K562 (cell line): Measurements from ENCODE around the gene ADGRA1. TPM values are rescaled to one million over a fixed set of nuclear protein-coding genes. Genes with fewer than 3 reads are reported as not detected.

Experiments used
- ATAC-seq: fragments of 200-7000 bp; cut with Tn5 transposase; 3 replicates; pipeline ENCODE4 v1.9.1; 2020; ENCODE audit warnings: moderate library complexity
- BruUV-seq: library from RNA; stranded (reverse); fragments of 400-500 nt; replicated peaks from 2 replicates; lab custom pipeline; 2021; lab: Mats Ljungman, UMichigan
- CTCF ChIA-PET: fragments of 300-600 bp; formaldehyde crosslinking; extraction: SDS; loops from one replicate; lab custom pipeline; 2021; ENCODE audit warnings: low intra/inter-chr PET ratio; lab: Yijun Ruan, JAX
- POLR2A ChIA-PET: fragments of 300-600, 350-650 bp; sonication (Branson Sonifier 250); formaldehyde crosslinking; extraction: SDS; loops from one replicate; lab custom pipeline; 2021; ENCODE audit warnings: antibody characterized with exemption, inconsistent platforms; lab: Yijun Ruan, JAX
- DNase-seq, 4 experiments: peaks; one replicate each; pipeline versions ENCODE4 v3.0.0 to v3.0.0-alpha.2; 2011 to 2018; ENCODE audit warnings: low spot score in 3 of 4, mixed read lengths in 3 of 4; ENCODE audit errors: extremely low read depth in 1 of 4
- FAIRE-seq: peaks from 2 replicates; lab custom pipeline; 2011; peaks lifted over from hg19 to GRCh38; lab: Jason Lieb, UNC
- H2AFZ ChIP-seq: 2 replicates; pipeline ENCODE4 v1.6.0; 2011; ENCODE audit warnings: low read depth, low read length, control low read depth, inconsistent platforms
- H3K27ac ChIP-seq: fragments of 200-600 bp; 3 replicates; pipeline ENCODE4 v1.8.0; 2011; ENCODE audit warnings: low read depth, mild to moderate bottlenecking, control low read depth, inconsistent platforms, low read length, moderate library complexity, mixed read lengths; ENCODE audit errors: extremely low read depth
- H3K27me3 ChIP-seq, 2 experiments: fragments of 300-600 bp in 1 of 2; 2 replicates in 1 of 2; 3 replicates in 1 of 2; pipeline versions ENCODE4 v1.6.0 to v1.8.0; 2011; ENCODE audit warnings: inconsistent platforms in 2 of 2, low read length in 2 of 2, mild to moderate bottlenecking in 1 of 2, mixed read lengths in 1 of 2, moderate library complexity in 1 of 2; ENCODE audit not compliant: control insufficient read depth in 2 of 2, insufficient read depth in 2 of 2
- H3K36me3 ChIP-seq: fragments of 300-600 bp; 3 replicates; pipeline ENCODE4 v1.8.0; 2011; ENCODE audit warnings: mild to moderate bottlenecking, low read length, inconsistent platforms; ENCODE audit not compliant: control insufficient read depth, insufficient read depth
- H3K4me1 ChIP-seq, 2 experiments: fragments of 200-600 bp in 1 of 2; replicated peaks in 1 of 2; 2 replicates in 1 of 2; 3 replicates in 1 of 2; pipeline versions ENCODE4 v1.5.1 to v1.8.0; 2011; ENCODE audit warnings: inconsistent platforms in 2 of 2, low read length in 2 of 2, mild to moderate bottlenecking in 1 of 2, mixed read lengths in 1 of 2, moderate library complexity in 1 of 2; ENCODE audit not compliant: control insufficient read depth in 2 of 2, insufficient read depth in 2 of 2
- H3K4me2 ChIP-seq: 2 replicates; pipeline ENCODE4 v1.6.1; 2011; ENCODE audit warnings: low read length, control low read depth, inconsistent platforms, mixed read lengths; ENCODE audit not compliant: insufficient read depth
- H3K4me3 ChIP-seq: fragments of 200-600 bp; sonication (generic), shearing (Covaris generic); 2 replicates; pipeline ENCODE4 v1.5.1; 2016; ENCODE audit warnings: control low read depth, inconsistent platforms
- H3K79me2 ChIP-seq: fragments of 200-600 bp; 3 replicates; pipeline ENCODE4 v1.8.0; 2011; ENCODE audit warnings: low read length, inconsistent platforms; ENCODE audit not compliant: control insufficient read depth, insufficient read depth
- H3K9ac ChIP-seq, 2 experiments: 2 replicates each; pipeline versions ENCODE4 v1.6.0 to v1.6.1; 2011; ENCODE audit warnings: low read depth in 2 of 2, low read length in 2 of 2, control low read depth in 1 of 2, inconsistent platforms in 1 of 2, mild to moderate bottlenecking in 1 of 2, mixed read lengths in 1 of 2; ENCODE audit not compliant: insufficient read depth in 1 of 2
- H3K9me1 ChIP-seq: one replicate; pipeline ENCODE4 v1.6.0; 2011; ENCODE audit warnings: inconsistent platforms, mild to moderate bottlenecking, low read length, moderate library complexity; ENCODE audit not compliant: control insufficient read depth, insufficient read depth
- H3K9me3 ChIP-seq: replicated peaks from 2 replicates; pipeline ENCODE4 v1.5.1; 2011; ENCODE audit warnings: low read depth, low read length, inconsistent platforms; ENCODE audit not compliant: control insufficient read depth, insufficient read depth
- H4K20me1 ChIP-seq: replicated peaks from 2 replicates; pipeline ENCODE4 v1.6.1; 2011; ENCODE audit warnings: low read length, inconsistent platforms, mixed read lengths; ENCODE audit not compliant: control insufficient read depth, insufficient read depth
- ADNP ChIP-seq: fragments of 200-800 bp; sonication (Bioruptor generic); IDR thresholded peaks from 2 replicates; pipeline ENCODE4 v1.6.1; 2016; ENCODE audit warnings: missing genetic modification characterization, missing compliant biosample characterization
- CREB5 ChIP-seq: fragments of 250-450 bp; sonication (Bioruptor Pico); IDR thresholded peaks from 2 replicates; pipeline ENCODE4 v1.5.0; 2020; ENCODE audit warnings: mild to moderate bottlenecking
- ELF4 ChIP-seq: fragments of 450-650 bp; formaldehyde crosslinking; IDR thresholded peaks from 2 replicates; pipeline ENCODE4 v1.4.0; 2022; ENCODE audit warnings: missing genetic modification characterization
- ELK3 ChIP-seq: fragments of 450-650 bp; formaldehyde crosslinking; IDR thresholded peaks from 2 replicates; pipeline ENCODE4 v1.4.0; 2020; ENCODE audit warnings: mild to moderate bottlenecking
- FOXK1 ChIP-seq: sonication (generic); formaldehyde crosslinking; IDR thresholded peaks from 2 replicates; pipeline ENCODE4 v1.8.0; 2022; ENCODE audit warnings: missing genetic modification reagents, mild to moderate bottlenecking, borderline replicate concordance
- RBM22 ChIP-seq: fragments of 200-400 bp; formaldehyde crosslinking; IDR thresholded peaks from 2 replicates; pipeline ENCODE4 v1.6.1; 2018; ENCODE audit warnings: low read length, low read depth; ENCODE audit not compliant: poor library complexity, severe bottlenecking
- SAFB2 ChIP-seq: fragments of 200-400 bp; formaldehyde crosslinking; IDR thresholded peaks from 2 replicates; pipeline ENCODE4 v1.6.1; 2018; ENCODE audit warnings: borderline replicate concordance, low read length, low read depth, moderate library complexity; ENCODE audit not compliant: severe bottlenecking
- ZBTB34 ChIP-seq: fragments of 250-450 bp; sonication (Bioruptor Pico); IDR thresholded peaks from 2 replicates; pipeline ENCODE4 v1.8.0; 2021; ENCODE audit warnings: mild to moderate bottlenecking, moderate library complexity
- ZKSCAN1 ChIP-seq: fragments of 150-350 bp; IDR thresholded peaks from 2 replicates; pipeline ENCODE4 v1.6.1; 2016; ENCODE audit warnings: low read depth, low read length
- ZNF232 ChIP-seq: sonication (generic); formaldehyde crosslinking; IDR thresholded peaks from 2 replicates; pipeline ENCODE4 v1.8.0; 2022; ENCODE audit warnings: mild to moderate bottlenecking, missing genetic modification reagents
- ZNF766 ChIP-seq: fragments of 200-800 bp; sonication (Bioruptor generic); conservative IDR thresholded peaks from 2 replicates; pipeline ENCODE4 v1.6.1; 2016; ENCODE audit warnings: missing genetic modification characterization, missing compliant biosample characterization
- WGBS: fragments of 100-300 bp; shearing (Covaris generic); methylation state at CpG from one replicate; pipeline ENCODE4 v1.1.6; 2016; ENCODE audit warnings: low coverage, mixed read lengths; ENCODE audit not compliant: insufficient coverage; ENCODE audit errors: missing lambda C conversion rate; 5-methylcytosine and 5-hydroxymethylcytosine counted together
- in situ Hi-C: fragments of 300-500 bp; cut with MboI; formaldehyde crosslinking; loops from 4 replicates; pipeline ENCODE4 v1.15.0; 2018; ENCODE audit warnings: inconsistent platforms, mixed read lengths
- intact Hi-C: fragments of 100-400 bp; cut with micrococcal nuclease; formaldehyde crosslinking; loops from 2 replicates; pipeline ENCODE4 v1.14.2; 2022
- polyA plus RNA-seq, 8 experiments: library from polyadenylated mRNA; depleted of rRNA in 4 of 8; stranded (reverse) in 5 of 8; unstranded in 3 of 8; fragments of >200 nt; fragmentation: Nextera tagmentation in 2 of 8; fragmentation: Illumina TruSeq in 1 of 8; extraction: Ambion mirVana in 2 of 8; extraction: Trizol in 1 of 8; gene quantifications; 2 replicates each; pipeline versions ENCODE4 v1.2.1 to v1.2.3, GENCODE V29; 2011 to 2014; ENCODE audit warnings: inconsistent platforms in 1 of 8, missing spikeins in 1 of 8
- total RNA-seq, 7 experiments: library from RNA; depleted of rRNA in 6 of 7; stranded (reverse); fragments of >200 nt in 6 of 7; fragmentation: Illumina TruSeq in 2 of 7; extraction: Trizol in 2 of 7; gene quantifications; 2 replicates each; pipeline versions ENCODE4 v1.2.1 to v1.2.3, GENCODE V29; 2011 to 2021; ENCODE audit warnings: low replicate concordance in 1 of 7

ADGRA1 gene
- total and polyA plus RNA-seq, 9 of the 15 experiments (the other 6 are each of a cell fraction or from before 2014, with no cell fraction given): not detected

- in situ Hi-C loops: no loop called here
- 2% methylated on average over 10 of the region's 18 CpGs for WGBS
- no peaks in the 10 kb centered on the region for H3K4me1 ChIP-seq
- DNase-seq (no peak), FAIRE-seq (no peak), ATAC-seq (no peak)
- no peaks in the 10 kb centered on the region for H3K9me3 ChIP-seq
- no peak overlapping the region for H3K27ac ChIP-seq
- H3K4me2 ChIP-seq: no peak overlapping the region
- no peaks in the 10 kb centered on the region for H4K20me1 ChIP-seq
- H3K9me1 ChIP-seq: no peaks in the 10 kb centered on the region
- no TSS peak for BruUV-seq
- intact Hi-C loops: no loop called here
- ChIA-PET CTCF (no interaction called here), POLR2A (interaction anchor here (1.4 kb wide), 1 partner anchor 31 kb away, joined by 4 read pairs; no protein-coding TSS in a partner anchor)
- no peak overlapping the region for H3K9ac ChIP-seq
- H3K4me3 ChIP-seq: no peak overlapping the region
- no peaks in the 10 kb centered on the region for H3K79me2 ChIP-seq
- H3K27me3 ChIP-seq: peaks cover 0 to 6% of the 10 kb centered on the region in 2 experiments; a peak in 1 of 5 replicates
- no peaks in the 10 kb centered on the region for H3K36me3 ChIP-seq
- H2AFZ ChIP-seq: no peak overlapping the region
- TF ChIP-seq ELK3 (CRISPR knock-in tag) (no peak), ZBTB34 (CRISPR knock-in tag) (no peak), ZKSCAN1 (no peak), ZNF766 (CRISPR knock-in tag) (no peak), FOXK1 (no peak), ADNP (tag) (no peak), CREB5 (CRISPR knock-in tag) (no peak), RBM22 (no peak), SAFB2 (no peak), ELF4 (CRISPR knock-in tag) (no peak), ZNF232 (no peak)
Observed at GRCh38 chr10:133060022-133060421, 27.7 kb upstream of the ADGRA1 start.
